ENCODE results near the gene KIFC1. TPM values are rescaled to one million over a fixed set of nuclear protein-coding genes. Genes with fewer than 3 reads are reported as not detected.

The KIFC1 gene
- polyA plus RNA-seq, 3 donors, result 0.14 to 0.87 (median 0.68) TPM

GRCh38 chr6:33384581-33385020 lies 7.0 kb upstream of the KIFC1 start:
- WGBS (ENCODE audit: insufficient coverage), result no CpG with 5 or more reads among the region's 4 CpGs
- peaks cover 0 to 2% (median under 1%) of the 10 kb centered on the region in 3 donors for H3K27me3 Mint-ChIP-seq (ENCODE audit: low read depth in 3 of 3)
- Histone ChIP-seq H3K9ac (ENCODE audit: insufficient read depth, low read length, poor library complexity, severe bottlenecking) (no peak overlapping the region), H4K20me1 (ENCODE audit: insufficient read depth, low read length) (no peaks in the 10 kb centered on the region), H3K27ac (ENCODE audit: low read depth in 1 of 2, low read length in 2 of 2) (no peak overlapping the region), H2AFZ (ENCODE audit: insufficient read depth, low read depth, low read length, poor library complexity, severe bottlenecking) (no peak overlapping the region), H3K4me2 (replicated peaks; ENCODE audit: extremely low read depth, low read length, poor library complexity, severe bottlenecking) (no peak overlapping the region), H3K4me3 (replicated peaks in 1 of 3; ENCODE audit: low read depth in 2 of 3, low read length in 3 of 3) (no peak overlapping the region), H3K4me1 (ENCODE audit: control insufficient read depth in 1 of 2, insufficient read depth in 2 of 2, low read length in 2 of 2) (no peaks in the 10 kb centered on the region), H3K79me2 (ENCODE audit: insufficient read depth, low read length) (no peaks in the 10 kb centered on the region), H3K27me3 (ENCODE audit: control insufficient read depth in 2 of 2, insufficient read depth in 2 of 2, low read length in 2 of 2) (no peaks in the 10 kb centered on the region), H3K9me3 (replicated peaks in 1 of 2; ENCODE audit: control insufficient read depth in 1 of 2, insufficient read depth in 1 of 2, low read length in 2 of 2) (no peaks in the 10 kb centered on the region), H3K36me3 (replicated peaks in 1 of 2; ENCODE audit: control insufficient read depth in 1 of 2, insufficient read depth in 2 of 2, low read length in 2 of 2) (no peaks in the 10 kb centered on the region)
- intact Hi-C loops (cut with micrococcal nuclease), result no loop called here
- no peak overlapping the region for H3K27ac Mint-ChIP-seq
- H3K36me3 Mint-ChIP-seq, result no peaks in the 10 kb centered on the region
- H3K4me3 Mint-ChIP-seq, result no peak overlapping the region
- no peaks in the 10 kb centered on the region for H3K9me3 Mint-ChIP-seq
- DNase-seq, result no peak
- H3K4me1 Mint-ChIP-seq, result no peaks in the 10 kb centered on the region
- no peak for TF ChIP-seq CTCF (IDR thresholded peaks at IDR 0.05)

GRCh38 chr6:33390173-33390572 lies 1.4 kb upstream of the KIFC1 start:
- no peak overlapping the region for H3K27ac ChIP-seq (ENCODE audit: low read depth in 1 of 2, low read length in 2 of 2)
- WGBS (ENCODE audit: insufficient coverage), result no CpG with 5 or more reads among the region's 2 CpGs
- H3K36me3 ChIP-seq (replicated peaks in 1 of 2; ENCODE audit: control insufficient read depth in 1 of 2, insufficient read depth in 2 of 2, low read length in 2 of 2), result peaks cover 0 to 8% of the 10 kb centered on the region in 2 donors
- Mint-ChIP-seq H3K4me3 (no peak overlapping the region), H3K36me3 (peaks cover 2% of the 10 kb centered on the region in 2 donors), H3K27ac (peak overlapping the region in 5 of 7 donors; percentile 20 to 95 (median 94)), H3K27me3 (ENCODE audit: low read depth in 3 of 3) (peaks cover 0 to under 1% (median under 1%) of the 10 kb centered on the region in 3 donors), H3K4me1 (peaks cover 36% of the 10 kb centered on the region), H3K9me3 (no peaks in the 10 kb centered on the region)
- no peak overlapping the region for H3K4me3 ChIP-seq (replicated peaks in 1 of 3; ENCODE audit: low read depth in 2 of 3, low read length in 3 of 3)
- TF ChIP-seq CTCF (IDR thresholded peaks at IDR 0.05), result no peak
- H4K20me1 ChIP-seq (ENCODE audit: insufficient read depth, low read length), result no peaks in the 10 kb centered on the region
- peaks cover 35% of the 10 kb centered on the region for H3K79me2 ChIP-seq (ENCODE audit: insufficient read depth, low read length)
- peaks cover 26 to 31% of the 10 kb centered on the region in 2 donors for H3K4me1 ChIP-seq (ENCODE audit: control insufficient read depth in 1 of 2, insufficient read depth in 2 of 2, low read length in 2 of 2)
- peak overlapping the region; percentile 81 for H2AFZ ChIP-seq (ENCODE audit: insufficient read depth, low read depth, low read length, poor library complexity, severe bottlenecking)
- DNase-seq, result no peak
- H3K27me3 ChIP-seq (ENCODE audit: control insufficient read depth in 2 of 2, insufficient read depth in 2 of 2, low read length in 2 of 2), result no peaks in the 10 kb centered on the region
- no peak overlapping the region for H3K4me2 ChIP-seq (replicated peaks; ENCODE audit: extremely low read depth, low read length, poor library complexity, severe bottlenecking)
- intact Hi-C loops (cut with micrococcal nuclease), result loop anchor here in 1 of 2 donors (10.0 kb wide), 1 partner anchor 95 kb away; the partner anchor contains the start of gene RGL2
- H3K9ac ChIP-seq (ENCODE audit: insufficient read depth, low read length, poor library complexity, severe bottlenecking), result no peak overlapping the region
- no peaks in the 10 kb centered on the region for H3K9me3 ChIP-seq (replicated peaks in 1 of 2; ENCODE audit: control insufficient read depth in 1 of 2, insufficient read depth in 1 of 2, low read length in 2 of 2)
